Measurements from ENCODE around the gene PLSCR1. TPM values are rescaled to one million over a fixed set of nuclear protein-coding genes. Genes with fewer than 3 reads are reported as not detected.

The PLSCR1 gene
- total and polyA plus RNA-seq, 2 of the 4 experiments (the other 2 are of a cell fraction): 5.6 to 13.2 TPM

- no peak overlapping the region for H4K5ac ChIP-seq (ENCODE audit: low read depth, low read length)
- H2AFZ ChIP-seq (replicated peaks; ENCODE audit: low read length, poor library complexity): no peak overlapping the region
- H3K9ac ChIP-seq (ENCODE audit: low read depth, low read length): no peak overlapping the region
- dilution Hi-C loops (cut with HindIII; ENCODE audit: low sequenced_read_pairs, unreplicated experiment): no loop called here
- no peak overlapping the region for H3K14ac ChIP-seq (replicated peaks; ENCODE audit: low read depth, low read length)
- no peak overlapping the region for H2BK120ac ChIP-seq (ENCODE audit: low read depth, low read length)
- H3K56ac ChIP-seq (ENCODE audit: extremely low read depth, insufficient read depth, low read length): no peak overlapping the region
- intact Hi-C loops (cut with micrococcal nuclease): no loop called here
- H3K18ac ChIP-seq (ENCODE audit: low read depth, low read length): no peak overlapping the region
- peaks cover 13 to 32% of the 10 kb centered on the region in 2 experiments for H3K79me1 ChIP-seq (ENCODE audit: low read depth in 1 of 2, low read length in 2 of 2)
- in situ Hi-C loops (cut with MboI; ENCODE audit: low sequenced_read_pairs): no loop called here
- no peaks in the 10 kb centered on the region for H4K20me1 ChIP-seq (ENCODE audit: insufficient read depth, low read length)
- no peaks in the 10 kb centered on the region for H3K27me3 ChIP-seq (ENCODE audit: control insufficient read depth, insufficient read depth, low read length)
- no peak overlapping the region for H3K23ac ChIP-seq (ENCODE audit: low read depth, low read length)
- BruUV-seq (replicated peaks): no TSS peak
- no peak overlapping the region for H2BK5ac ChIP-seq (ENCODE audit: low read depth, low read length, poor library complexity, severe bottlenecking)
- no peaks in the 10 kb centered on the region; the same call in 1 of the 2 replicates for H3K9me3 ChIP-seq (ENCODE audit: control insufficient read depth, insufficient read depth, low read length)
- TF ChIP-seq CTCF (conservative IDR thresholded peaks at IDR 0.05; ENCODE audit: low read depth, low read length): no peak
- no peak for TF ChIP-seq FOS (IDR thresholded peaks at IDR 0.05; ENCODE audit: low read depth, low read length)
- TF ChIP-seq NFE2L2 (IDR thresholded peaks at IDR 0.05; ENCODE audit: low read depth, low read length): no peak
- no peak for TF ChIP-seq MAZ (IDR thresholded peaks at IDR 0.05; ENCODE audit: borderline replicate concordance, low read depth, low read length)
- no peak for TF ChIP-seq RCOR1 (IDR thresholded peaks at IDR 0.05; ENCODE audit: insufficient replicate concordance, low read length)
- TF ChIP-seq RFX5 (IDR thresholded peaks at IDR 0.05; ENCODE audit: low read depth, low read length): no peak
- no peak for TF ChIP-seq CHD1 (IDR thresholded peaks at IDR 0.05; ENCODE audit: low read depth, low read length)
- TF ChIP-seq RAD21 (IDR thresholded peaks at IDR 0.05; ENCODE audit: low read length): no peak
- no peak for TF ChIP-seq SMC3 (IDR thresholded peaks at IDR 0.05; ENCODE audit: low read depth, low read length)
- TF ChIP-seq MXI1 (IDR thresholded peaks at IDR 0.05; ENCODE audit: borderline replicate concordance, low read depth, low read length): no peak
- TF ChIP-seq CEBPB (IDR thresholded peaks at IDR 0.05; ENCODE audit: low read depth, low read length): no peak
- no peak for TF ChIP-seq BHLHE40 (IDR thresholded peaks at IDR 0.05; ENCODE audit: low read depth, low read length)
- TF ChIP-seq ELK1 (IDR thresholded peaks at IDR 0.05; ENCODE audit: borderline replicate concordance, low read depth, low read length): no peak
- no peak for TF ChIP-seq POLR2A (IDR thresholded peaks at IDR 0.05; ENCODE audit: low read depth, low read length)
- no peak for TF ChIP-seq USF2 (IDR thresholded peaks at IDR 0.05; ENCODE audit: low read depth, low read length)
- no peak for TF ChIP-seq MAFK (IDR thresholded peaks at IDR 0.05; ENCODE audit: low read depth, low read length)
- H2AK9ac ChIP-seq (replicated peaks; ENCODE audit: low read depth, low read length, poor library complexity): no peak overlapping the region
- ATAC-seq (ENCODE audit: low read depth): no peak
- H2BK15ac ChIP-seq (ENCODE audit: low read depth, low read length): no peak overlapping the region
- no peak for DNase-seq
- no peak overlapping the region for H2AK5ac ChIP-seq (ENCODE audit: low read depth, low read length)
- POLR2A ChIA-PET (ENCODE audit: unreplicated experiment): no interaction called here
- H3K4me3 ChIP-seq (ENCODE audit: insufficient read depth, low read depth, low read length): no peak overlapping the region
- peaks cover 10% of the 10 kb centered on the region; the same call in 1 of the 2 replicates for H3K4me1 ChIP-seq (ENCODE audit: control insufficient read depth, insufficient read depth, low read length)
- H4K91ac ChIP-seq (ENCODE audit: insufficient read depth, low read depth, low read length): no peak overlapping the region
- peaks cover 5% of the 10 kb centered on the region for H3K9me1 ChIP-seq (ENCODE audit: insufficient read depth, low read length)
- no peak overlapping the region for H3K27ac ChIP-seq (ENCODE audit: insufficient read depth, low read length)
- CTCF ChIA-PET: no interaction called here
- no CpG with 5 or more reads among the region's 3 CpGs for WGBS, 2 experiments (ENCODE audit: extremely low coverage in 2 of 2, insufficient read length in 1 of 2)
- no peak overlapping the region for H3K4me2 ChIP-seq (ENCODE audit: low read depth, low read length)
- no peak overlapping the region for H3K4ac ChIP-seq (ENCODE audit: low read depth, low read length)
- peaks cover 5% of the 10 kb centered on the region for H3K36me3 ChIP-seq (ENCODE audit: control insufficient read depth, insufficient read depth, low read length)
- H4K8ac ChIP-seq (ENCODE audit: low read depth in 2 of 2, low read length in 2 of 2): no peak overlapping the region
- no peak overlapping the region for H2BK20ac ChIP-seq (ENCODE audit: low read depth, low read length)
These were observed 6.8 kb downstream of the PLSCR1 start for GRCh38 chr3:146537603-146538002.

Data from IMR-90 (cell line).